ENCODE measurements around the gene UBR7. TPM values are rescaled to one million over a fixed set of nuclear protein-coding genes. Genes with fewer than 3 reads are reported as not detected.

Gene UBR7
- total RNA-seq (2022; extraction: Qiagen RNA extraction) = 23.5 to 29.0 TPM (median 26.1 TPM) in 5 replicates

GRCh38 chr14:93206793-93207467 is at the start of gene UBR7, which contains the start of gene GON7:
TSS of gene UBR7 (plus strand) at chr14:93207256. CDS start at chr14:93207292, 36 bp downstream.
TSS of gene GON7 (minus strand) at chr14:93207065. CDS start at chr14:93207037, 28 bp downstream.

GRCh38 chr14:93184391-93185348 is 22.4 kb upstream of the UBR7 start, which contains the start of the genes LYSET and MOAP1:
TSS of gene LYSET (plus strand) at chr14:93185317. CDS start at chr14:93185406, 89 bp downstream.
TSS of gene MOAP1 (minus strand) at chr14:93184897. CDS start at chr14:93184242, 655 bp downstream.

Other genes with a start within 250 kb of the UBR7 start
- 44.9 to 64.6 TPM (median 56.4 TPM) in 5 replicates for gene ITPK1, start 91.3 kb upstream of the UBR7 start, total RNA-seq (2022; extraction: Qiagen RNA extraction)
- 10.7 to 16.3 TPM (median 13.5 TPM) in 5 replicates for gene MOAP1, start 22.4 kb upstream of the UBR7 start, total RNA-seq (2022; extraction: Qiagen RNA extraction)
- 31.9 to 39.5 TPM (median 33.8 TPM) in 5 replicates for gene LYSET, start 21.9 kb upstream of the UBR7 start, total RNA-seq (2022; extraction: Qiagen RNA extraction)
- 12.5 to 15.4 TPM (median 14.7 TPM) in 5 replicates for gene GON7, start 191 bp upstream of the UBR7 start, total RNA-seq (2022; extraction: Qiagen RNA extraction)
- gene BTBD7, start 125.8 kb downstream of the UBR7 start, total RNA-seq (2022; extraction: Qiagen RNA extraction) = 10.3 to 13.6 TPM (median 12.5 TPM) in 5 replicates
- gene COX8C, start 139.9 kb downstream of the UBR7 start, total RNA-seq (2022; extraction: Qiagen RNA extraction) = not detected in 5 replicates
- gene UNC79, start 223.7 kb downstream of the UBR7 start, total RNA-seq (2022; extraction: Qiagen RNA extraction) = 0.01 to 0.02 TPM (median 0.02 TPM) in 5 replicates

All from A549 treated with Mapracorat at 1 μM for 4 hours (cell line).